Upper lobe of left lung (tissue), 4 donors: ENCODE measurements around the gene ITPR2.

Source experiments
- POLR2A ChIP-seq, 4 donors: fragments of 450-650 bp; IDR thresholded peaks; one replicate each; pipeline ENCODE4 v1.5.1; 2016 to 2017; ENCODE audit warnings: antibody characterized with exemption in 4 of 4, mild to moderate bottlenecking in 2 of 4
- POLR2AphosphoS5 ChIP-seq, 2 donors: sonication (generic); formaldehyde crosslinking; IDR thresholded peaks; one replicate each; pipeline ENCODE4 v1.5.1; 2017; ENCODE audit warnings: antibody characterized with exemption in 2 of 2
- TF ChIP-seq, protein P1 (sequence below), 6 experiments: fragments of 450-650 bp in 4 of 6; fragments of 200-600 bp in 2 of 6; sonication (generic) in 2 of 6; IDR thresholded peaks; one replicate each; pipeline ENCODE4 v1.5.1; 2016 to 2019; ENCODE audit warnings: antibody characterized with exemption in 6 of 6

DNA sequence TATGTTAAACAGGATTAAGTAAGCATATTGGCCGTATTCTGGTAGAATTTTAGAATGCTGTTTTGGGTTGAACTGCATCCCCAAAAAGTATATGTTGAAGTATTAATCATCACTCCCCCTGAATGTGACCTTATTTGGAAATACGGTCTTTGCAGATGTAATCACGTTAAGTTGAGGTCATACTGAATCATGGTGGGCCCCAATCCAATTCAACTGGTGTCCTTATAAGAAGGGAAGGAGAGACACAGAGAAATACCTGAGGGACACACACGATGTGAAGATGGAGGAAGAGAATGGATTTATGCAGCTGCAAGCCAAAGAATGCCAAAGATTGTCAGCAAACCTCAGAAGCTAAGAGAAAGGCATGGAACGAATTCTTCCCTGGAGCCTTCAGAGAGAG is 268.6 kb downstream of the ITPR2 start:
- TF ChIP-seq, protein P1, sequence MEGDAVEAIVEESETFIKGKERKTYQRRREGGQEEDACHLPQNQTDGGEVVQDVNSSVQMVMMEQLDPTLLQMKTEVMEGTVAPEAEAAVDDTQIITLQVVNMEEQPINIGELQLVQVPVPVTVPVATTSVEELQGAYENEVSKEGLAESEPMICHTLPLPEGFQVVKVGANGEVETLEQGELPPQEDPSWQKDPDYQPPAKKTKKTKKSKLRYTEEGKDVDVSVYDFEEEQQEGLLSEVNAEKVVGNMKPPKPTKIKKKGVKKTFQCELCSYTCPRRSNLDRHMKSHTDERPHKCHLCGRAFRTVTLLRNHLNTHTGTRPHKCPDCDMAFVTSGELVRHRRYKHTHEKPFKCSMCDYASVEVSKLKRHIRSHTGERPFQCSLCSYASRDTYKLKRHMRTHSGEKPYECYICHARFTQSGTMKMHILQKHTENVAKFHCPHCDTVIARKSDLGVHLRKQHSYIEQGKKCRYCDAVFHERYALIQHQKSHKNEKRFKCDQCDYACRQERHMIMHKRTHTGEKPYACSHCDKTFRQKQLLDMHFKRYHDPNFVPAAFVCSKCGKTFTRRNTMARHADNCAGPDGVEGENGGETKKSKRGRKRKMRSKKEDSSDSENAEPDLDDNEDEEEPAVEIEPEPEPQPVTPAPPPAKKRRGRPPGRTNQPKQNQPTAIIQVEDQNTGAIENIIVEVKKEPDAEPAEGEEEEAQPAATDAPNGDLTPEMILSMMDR (IDR thresholded peaks at IDR 0.05): no peak
- TF ChIP-seq POLR2AphosphoS5 (IDR thresholded peaks at IDR 0.05) (no peak), POLR2A (IDR thresholded peaks at IDR 0.05) (no peak)
